ENCODE results near the gene ZNF532. TPM values are rescaled to one million over a fixed set of nuclear protein-coding genes. Genes with fewer than 3 reads are reported as not detected.

ZNF532 gene
- total RNA-seq, 1 experiment from 2014 or later: 258 TPM

- Histone ChIP-seq H2BK5ac (ENCODE audit: insufficient read length, low read length) (no peak overlapping the region), H2BK12ac (ENCODE audit: insufficient read length, low read depth, low read length) (no peak overlapping the region), H3K14ac (ENCODE audit: insufficient read depth, low read length) (no peak overlapping the region), H3T11ph (ENCODE audit: low read length) (no peak overlapping the region), H3K18ac (ENCODE audit: insufficient read length, low read depth, low read length) (no peak overlapping the region), H2AK5ac (ENCODE audit: insufficient read length, low read length) (no peak overlapping the region), H3K27me3 (ENCODE audit: insufficient read depth, low read length) (no peaks in the 10 kb centered on the region), H4K20me1 (ENCODE audit: control insufficient read depth, insufficient read depth, insufficient read length) (no peaks in the 10 kb centered on the region), H3K4me2 (ENCODE audit: insufficient read depth, insufficient read length, low read length) (no peak overlapping the region), H3K4me1 (ENCODE audit: insufficient read depth, low read length) (no peaks in the 10 kb centered on the region), H3K4ac (ENCODE audit: low read depth, low read length) (no peak overlapping the region), H2BK120ac (ENCODE audit: low read depth, low read length, poor library complexity, severe bottlenecking) (no peak overlapping the region), H3K56ac (ENCODE audit: insufficient read length, low read depth, low read length) (no peak overlapping the region), H3K9ac (ENCODE audit: extremely low read depth, insufficient read length, low read length) (no peak overlapping the region), H3K79me1 (ENCODE audit: insufficient read depth, low read depth, low read length, poor library complexity, severe bottlenecking) (no peaks in the 10 kb centered on the region), H2AFZ (ENCODE audit: low read length) (no peak overlapping the region), H4K8ac (replicated peaks; ENCODE audit: insufficient read length, low read depth, low read length) (no peak overlapping the region), H3K23ac (ENCODE audit: insufficient read length, low read depth, low read length) (no peak overlapping the region), H2BK20ac (ENCODE audit: low read depth, low read length, poor library complexity, severe bottlenecking) (no peak overlapping the region), H3K23me2 (ENCODE audit: insufficient read length, low read depth, low read length, poor library complexity, severe bottlenecking) (no peaks in the 10 kb centered on the region), H3K27ac (ENCODE audit: insufficient read length, low read depth, low read length) (no peak overlapping the region), H4K91ac (ENCODE audit: insufficient read length, low read depth, low read length) (no peak overlapping the region), H3K9me3 (ENCODE audit: control insufficient read depth, low read depth, low read length) (no peaks in the 10 kb centered on the region), H3K79me2 (ENCODE audit: insufficient read depth, low read length) (no peaks in the 10 kb centered on the region), H4K5ac (ENCODE audit: insufficient read length, low read depth, low read length) (no peak overlapping the region), H2BK15ac (ENCODE audit: low read depth, low read length) (no peak overlapping the region)
- WGBS (ENCODE audit: extremely low coverage, insufficient read length, low lambda C conversion rate): no CpG with 5 or more reads among the region's 4 CpGs
- H3K36me3 Mint-ChIP-seq (ENCODE audit: insufficient read depth in 1 of 3, low read depth in 3 of 3): peaks cover 0 to under 1% (median under 1%) of the 10 kb centered on the region in 3 experiments; a peak in 1 of 7 replicates
- no peak overlapping the region for H3K27ac Mint-ChIP-seq
- peaks cover 33 to 38% of the 10 kb centered on the region in 2 experiments for H3K4me1 Mint-ChIP-seq
- no peak for TF ChIP-seq CTCF (conservative IDR thresholded peaks at IDR 0.05)
- H3K9me3 Mint-ChIP-seq: no peaks in the 10 kb centered on the region
- DNase-seq: no peak
- H3K4me3 Mint-ChIP-seq: no peak overlapping the region
- no peaks in the 10 kb centered on the region for H3K27me3 Mint-ChIP-seq (ENCODE audit: low read depth)
Observed at GRCh38 chr18:58997811-58998337, 133.2 kb downstream of the ZNF532 start.

Measured in H9 (cell line).